Pericardium fibroblast (primary cell): ENCODE results near the gene PTGER2. TPM values are rescaled to one million over a fixed set of nuclear protein-coding genes. Genes with fewer than 3 reads are reported as not detected.

Experiments used
- total RNA-seq: library from RNA; depleted of rRNA; stranded (reverse); fragments of >200 nt; gene quantifications from 2 replicates; pipeline ENCODE4 v1.2.3, GENCODE V29; 2015

PTGER2 gene, protein sequence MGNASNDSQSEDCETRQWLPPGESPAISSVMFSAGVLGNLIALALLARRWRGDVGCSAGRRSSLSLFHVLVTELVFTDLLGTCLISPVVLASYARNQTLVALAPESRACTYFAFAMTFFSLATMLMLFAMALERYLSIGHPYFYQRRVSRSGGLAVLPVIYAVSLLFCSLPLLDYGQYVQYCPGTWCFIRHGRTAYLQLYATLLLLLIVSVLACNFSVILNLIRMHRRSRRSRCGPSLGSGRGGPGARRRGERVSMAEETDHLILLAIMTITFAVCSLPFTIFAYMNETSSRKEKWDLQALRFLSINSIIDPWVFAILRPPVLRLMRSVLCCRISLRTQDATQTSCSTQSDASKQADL
- total RNA-seq, result 3.2 and 9.4 TPM in 2 replicates

DNA sequence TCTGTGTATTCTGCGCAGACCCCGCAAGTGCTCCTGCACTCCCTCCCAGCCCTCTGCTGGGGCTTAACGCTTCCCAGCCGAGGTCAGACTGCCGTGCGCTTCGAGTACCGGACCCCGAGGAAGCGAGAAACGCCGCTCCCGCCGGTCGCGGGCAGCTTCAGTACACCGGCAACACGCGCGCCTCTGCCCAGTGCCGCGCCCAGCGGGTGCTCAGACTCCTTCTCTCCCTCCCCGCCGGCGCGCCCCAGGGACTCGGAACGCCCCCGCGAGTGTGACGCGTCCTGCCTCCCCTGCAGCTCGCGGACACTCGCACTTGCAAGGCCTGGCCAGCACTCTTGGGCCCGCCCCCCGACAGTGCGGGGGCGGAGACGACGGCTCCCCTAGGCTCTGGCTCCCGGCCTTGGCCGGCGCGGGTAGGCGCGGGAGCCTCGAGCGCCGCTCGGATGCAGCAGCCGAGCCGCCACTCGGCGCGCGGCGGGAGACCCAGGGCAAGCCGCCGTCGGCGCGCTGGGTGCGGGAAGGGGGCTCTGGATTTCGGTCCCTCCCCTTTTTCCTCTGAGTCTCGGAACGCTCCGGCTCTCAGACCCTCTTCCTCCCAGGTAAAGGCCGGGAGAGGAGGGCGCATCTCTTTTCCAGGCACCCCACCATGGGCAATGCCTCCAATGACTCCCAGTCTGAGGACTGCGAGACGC, at the start of gene PTGER2:
Gene PTGER2, plus strand, starts transcription at position 410 of the 692 bp plus-strand sequence. Its CDS starts 237 bp downstream, at position 647.

GRCh38 chr14:52267501-52268278, 46.4 kb upstream of the PTGER2 start, which contains the start of gene PTGDR:
PTGDR (plus strand) TSS chr14:52267698; CDS start chr14:52267815, 117 bp downstream.

Other genes starting within 250 kb of the PTGER2 start
- 441 and 675 TPM in 2 replicates for gene NID2, start 245.3 kb upstream of the PTGER2 start, total RNA-seq
- gene PTGDR, start 46.6 kb upstream of the PTGER2 start, total RNA-seq, result not detected in 2 replicates
- gene TXNDC16, start 238.2 kb downstream of the PTGER2 start, total RNA-seq, result 5.1 and 8.9 TPM in 2 replicates
- gene GPR137C, start 238.5 kb downstream of the PTGER2 start, total RNA-seq, result 0.17 and 0.58 TPM in 2 replicates